Adipocyte (in vitro differentiated cells): Measurements from ENCODE around the gene VPS13D.
"Not testable (repeated sequence)": the region's sequence is repeated elsewhere in the genome, so short reads cannot be mapped to it uniquely, and the experiment has no call there.

ENCODE experiments used
- DNase-seq: peaks from one replicate; pipeline ENCODE4 v3.0.0-alpha.2; 2015; ENCODE audit warnings: low read depth
- H3K27me3 ChIP-seq: replicated peaks from 2 replicates; pipeline ENCODE4 v1.7.0; 2013; ENCODE audit warnings: mild to moderate bottlenecking, low read length, moderate library complexity; ENCODE audit not compliant: control insufficient read depth, insufficient read depth
- H3K36me3 ChIP-seq: 2 replicates; pipeline ENCODE4 v1.7.0; 2013; ENCODE audit warnings: low read length, mild to moderate bottlenecking, moderate library complexity; ENCODE audit not compliant: control insufficient read depth, insufficient read depth, severe bottlenecking
- H3K4me1 ChIP-seq: 2 replicates; pipeline ENCODE4 v1.7.0; 2013; ENCODE audit warnings: mild to moderate bottlenecking, low read length, moderate library complexity; ENCODE audit not compliant: control insufficient read depth, insufficient read depth
- H3K4me3 ChIP-seq: 2 replicates; pipeline ENCODE4 v1.7.0; 2013; ENCODE audit warnings: mild to moderate bottlenecking, low read length, moderate library complexity
- H3K9ac ChIP-seq: 2 replicates; pipeline ENCODE4 v1.7.0; 2013; ENCODE audit warnings: mild to moderate bottlenecking, low read length, moderate library complexity
- H3K9me3 ChIP-seq: 2 replicates; pipeline ENCODE4 v1.7.0; 2013; ENCODE audit warnings: mild to moderate bottlenecking, low read length, moderate library complexity; ENCODE audit not compliant: control insufficient read depth

The VPS13D gene

GRCh38 chr1:12531179-12531499 is 301.3 kb downstream of the VPS13D start:
- DNase-seq, result no peak
- no peaks in the 10 kb centered on the region for H3K27me3 ChIP-seq
- H3K4me1 ChIP-seq, result peaks cover 19% of the 10 kb centered on the region
- peaks cover 10% of the 10 kb centered on the region for H3K9me3 ChIP-seq
- no peak overlapping the region for H3K9ac ChIP-seq
- H3K4me3 ChIP-seq, result no peak overlapping the region
- H3K36me3 ChIP-seq, result no peaks in the 10 kb centered on the region

GRCh38 chr1:12532405-12533315 is 302.8 kb downstream of the VPS13D start:
- Histone ChIP-seq H3K36me3 (no peaks in the 10 kb centered on the region), H3K4me3 (no peak overlapping the region), H3K9ac (no peak overlapping the region), H3K4me1 (peaks cover 10% of the 10 kb centered on the region), H3K9me3 (peaks cover 16% of the 10 kb centered on the region), H3K27me3 (no peaks in the 10 kb centered on the region)
- DNase-seq, result no peak

GRCh38 chr1:12536023-12536639 is 306.3 kb downstream of the VPS13D start:
- Histone ChIP-seq H3K4me1 (peaks cover 19% of the 10 kb centered on the region), H3K9ac (no peak overlapping the region), H3K4me3 (no peak overlapping the region), H3K9me3 (peaks cover 16% of the 10 kb centered on the region), H3K27me3 (no peaks in the 10 kb centered on the region), H3K36me3 (no peaks in the 10 kb centered on the region)
- DNase-seq, result no peak

- peaks cover 16% of the 10 kb centered on the region for H3K9me3 ChIP-seq
- peaks cover 26% of the 10 kb centered on the region for H3K4me1 ChIP-seq
- H3K4me3 ChIP-seq, result no peak overlapping the region
- no peak for DNase-seq
- H3K36me3 ChIP-seq, result no peaks in the 10 kb centered on the region
- H3K27me3 ChIP-seq, result no peaks in the 10 kb centered on the region
- no peak overlapping the region for H3K9ac ChIP-seq
Measured at GRCh38 chr1:12537294-12537693, 307.5 kb downstream of the VPS13D start.

- Histone ChIP-seq H3K9ac (no peak overlapping the region), H3K36me3 (no peaks in the 10 kb centered on the region), H3K9me3 (peaks cover 16% of the 10 kb centered on the region), H3K4me3 (no peak overlapping the region), H3K4me1 (peaks cover 26% of the 10 kb centered on the region), H3K27me3 (no peaks in the 10 kb centered on the region)
- no peak for DNase-seq
Measured at GRCh38 chr1:12537906-12538461, 308.2 kb downstream of the VPS13D start.

GRCh38 chr1:12538536-12538935 is 308.7 kb downstream of the VPS13D start:
- H3K4me3 ChIP-seq, H3K36me3 ChIP-seq, H3K9ac ChIP-seq, H3K27me3 ChIP-seq, DNase-seq: not testable (repeated sequence)
- Histone ChIP-seq H3K9me3 (peaks cover 16% of the 10 kb centered on the region), H3K4me1 (peaks cover 26% of the 10 kb centered on the region)

GRCh38 chr1:12539320-12539704 is 309.5 kb downstream of the VPS13D start:
- Histone ChIP-seq H3K9ac (peak overlapping the region; percentile 49), H3K4me1 (peaks cover 26% of the 10 kb centered on the region), H3K4me3 (no peak overlapping the region), H3K27me3 (no peaks in the 10 kb centered on the region), H3K36me3 (no peaks in the 10 kb centered on the region), H3K9me3 (peaks cover 16% of the 10 kb centered on the region)
- no peak for DNase-seq

GRCh38 chr1:12539705-12540579 is 310.1 kb downstream of the VPS13D start:
- no peaks in the 10 kb centered on the region for H3K27me3 ChIP-seq
- DNase-seq, result no peak
- no peaks in the 10 kb centered on the region for H3K36me3 ChIP-seq
- peak overlapping the region; percentile 31 for H3K4me3 ChIP-seq
- H3K9me3 ChIP-seq, result peaks cover 16% of the 10 kb centered on the region
- H3K9ac ChIP-seq, result peak overlapping the region; percentile 49
- H3K4me1 ChIP-seq, result peaks cover 26% of the 10 kb centered on the region

GRCh38 chr1:12540580-12541273 is 310.9 kb downstream of the VPS13D start:
- no peaks in the 10 kb centered on the region for H3K27me3 ChIP-seq
- H3K4me1 ChIP-seq, result peaks cover 26% of the 10 kb centered on the region
- peak overlapping the region; percentile 49 for H3K9ac ChIP-seq
- no peak for DNase-seq
- peaks cover 9% of the 10 kb centered on the region for H3K9me3 ChIP-seq
- peak overlapping the region; percentile 35 for H3K4me3 ChIP-seq
- H3K36me3 ChIP-seq, result no peaks in the 10 kb centered on the region

- DNase-seq, result no peak
- Histone ChIP-seq H3K4me1 (peaks cover 27% of the 10 kb centered on the region), H3K9ac (no peak overlapping the region), H3K36me3 (no peaks in the 10 kb centered on the region), H3K4me3 (peak overlapping the region; percentile 35), H3K27me3 (no peaks in the 10 kb centered on the region), H3K9me3 (peaks cover 2% of the 10 kb centered on the region)
Measured at GRCh38 chr1:12541274-12542137, 311.7 kb downstream of the VPS13D start.
